OCI-LY1 (cell line): Measurements from ENCODE around the gene RABIF.

Source experiments
- CTCF ChIP-seq: fragments of 200-600 bp; sonication (generic), shearing (Covaris generic); IDR thresholded peaks from 2 replicates; pipeline ENCODE4 v1.5.1; 2017; ENCODE audit warnings: mild to moderate bottlenecking, antibody characterized with exemption, low read length, moderate library complexity, mixed read lengths
- EZH2 ChIP-seq: fragments of 200-600 bp; sonication (generic), shearing (Covaris generic); IDR thresholded peaks from 2 replicates; pipeline ENCODE4 v1.8.0; 2017; ENCODE audit warnings: borderline replicate concordance, mixed run types, mild to moderate bottlenecking, antibody characterized with exemption, low read length, moderate library complexity, mixed read lengths

- TF ChIP-seq CTCF = no peak
- no peak for TF ChIP-seq EZH2
Observed at GRCh38 chr1:202843081-202843480, 45.9 kb downstream of the RABIF start.
